DOHH2 (cell line): ENCODE measurements around the gene LENEP.

Experiments
- EZH2phosphoT487 ChIP-seq: fragments of 200-600 bp; sonication (generic); IDR thresholded peaks from 2 replicates; pipeline ENCODE4 v1.6.1; 2017; ENCODE audit warnings: borderline replicate concordance, mild to moderate bottlenecking, antibody characterized with exemption, low read length, moderate library complexity, mixed read lengths
- TF ChIP-seq, protein P1 (sequence below): fragments of 200-600 bp; sonication (generic); IDR thresholded peaks from one replicate; pipeline ENCODE4 v1.5.1; 2014; ENCODE audit warnings: antibody characterized with exemption, mild to moderate bottlenecking, low read depth, low read length; ENCODE audit not compliant: poor library complexity, severe bottlenecking

DNA sequence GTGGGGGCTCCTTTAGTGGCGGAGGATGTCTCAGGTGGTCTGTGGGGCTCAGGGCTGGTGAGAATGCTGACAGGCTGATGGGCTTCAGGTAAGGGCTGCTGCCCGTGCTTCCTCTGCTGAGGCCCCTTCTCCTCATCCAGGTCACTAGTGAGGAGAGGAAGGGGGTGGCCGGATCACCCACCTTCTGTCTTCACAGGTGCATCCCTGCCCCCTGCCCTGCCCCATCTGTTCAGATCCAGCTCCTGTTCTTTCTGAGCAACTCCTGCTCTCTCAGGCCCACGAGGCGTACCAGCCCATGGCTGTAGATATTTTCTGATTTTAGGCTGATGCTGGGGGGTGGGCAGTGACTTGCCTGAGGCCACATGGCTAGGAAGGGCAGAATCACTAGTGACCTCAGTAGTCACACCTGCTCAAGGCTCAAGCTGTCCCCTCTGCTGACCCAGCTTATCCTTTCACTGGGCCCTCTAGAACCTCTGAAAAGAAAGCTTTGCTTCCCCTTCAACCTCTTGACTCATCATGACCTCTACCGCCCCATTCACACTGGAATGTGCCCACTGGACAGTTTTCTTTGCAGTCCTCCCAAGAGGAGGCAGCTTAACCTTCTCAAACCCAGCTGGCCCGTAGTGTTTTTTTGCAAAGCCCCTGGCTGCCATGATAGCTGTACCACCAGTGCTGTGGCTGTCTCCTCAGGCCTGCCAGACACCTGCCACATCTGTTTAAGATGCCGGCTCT, 25.4 kb downstream of the LENEP start:
- TF ChIP-seq, protein P1, sequence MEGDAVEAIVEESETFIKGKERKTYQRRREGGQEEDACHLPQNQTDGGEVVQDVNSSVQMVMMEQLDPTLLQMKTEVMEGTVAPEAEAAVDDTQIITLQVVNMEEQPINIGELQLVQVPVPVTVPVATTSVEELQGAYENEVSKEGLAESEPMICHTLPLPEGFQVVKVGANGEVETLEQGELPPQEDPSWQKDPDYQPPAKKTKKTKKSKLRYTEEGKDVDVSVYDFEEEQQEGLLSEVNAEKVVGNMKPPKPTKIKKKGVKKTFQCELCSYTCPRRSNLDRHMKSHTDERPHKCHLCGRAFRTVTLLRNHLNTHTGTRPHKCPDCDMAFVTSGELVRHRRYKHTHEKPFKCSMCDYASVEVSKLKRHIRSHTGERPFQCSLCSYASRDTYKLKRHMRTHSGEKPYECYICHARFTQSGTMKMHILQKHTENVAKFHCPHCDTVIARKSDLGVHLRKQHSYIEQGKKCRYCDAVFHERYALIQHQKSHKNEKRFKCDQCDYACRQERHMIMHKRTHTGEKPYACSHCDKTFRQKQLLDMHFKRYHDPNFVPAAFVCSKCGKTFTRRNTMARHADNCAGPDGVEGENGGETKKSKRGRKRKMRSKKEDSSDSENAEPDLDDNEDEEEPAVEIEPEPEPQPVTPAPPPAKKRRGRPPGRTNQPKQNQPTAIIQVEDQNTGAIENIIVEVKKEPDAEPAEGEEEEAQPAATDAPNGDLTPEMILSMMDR, result no peak
- no peak for TF ChIP-seq EZH2phosphoT487
